H4 (cell line): ENCODE results near the gene TMEM185A. TPM values are rescaled to one million over a fixed set of nuclear protein-coding genes. Genes with fewer than 3 reads are reported as not detected.
"Not testable (repeated sequence)": the region's sequence is repeated elsewhere in the genome, so short reads cannot be mapped to it uniquely, and the experiment has no call there.

ENCODE experiments used
- DNase-seq: peaks from one replicate; pipeline ENCODE4 v3.0.0-alpha.2; 2015; ENCODE audit warnings: low spot score
- total RNA-seq: library from RNA; depleted of rRNA; stranded (reverse); fragments of >200 nt; shearing (Covaris generic); gene quantifications from 2 replicates; pipeline ENCODE4 v1.2.3, GENCODE V29; 2014; rRNA removed

The TMEM185A gene
- 13.1 and 20.6 TPM in 2 replicates for total RNA-seq

GRCh38 chrX:149631234-149632165, at the start of gene TMEM185A:
TMEM185A (minus strand) TSS chrX:149631792; CDS start chrX:149631580, 212 bp downstream.
- DNase-seq = peak; percentile 29

GRCh38 chrX:149681182-149681581, 49.6 kb upstream of the TMEM185A start:
- no peak for DNase-seq

- not testable (repeated sequence) for DNase-seq
Observed at GRCh38 chrX:149679164-149679678, 47.6 kb upstream of the TMEM185A start.

GRCh38 chrX:149675554-149675953, 44.0 kb upstream of the TMEM185A start:
- not testable (repeated sequence) for DNase-seq

- not testable (repeated sequence) for DNase-seq
Observed at GRCh38 chrX:149675088-149675487, 43.5 kb upstream of the TMEM185A start.

GRCh38 chrX:149660613-149661012, 29.0 kb upstream of the TMEM185A start:
- DNase-seq = not testable (repeated sequence)

- DNase-seq = not testable (repeated sequence)
Observed at GRCh38 chrX:149656260-149656884, 24.8 kb upstream of the TMEM185A start.

- DNase-seq = no peak
Observed at GRCh38 chrX:149652232-149652981, 20.8 kb upstream of the TMEM185A start.

- no peak for DNase-seq
Observed at GRCh38 chrX:149650162-149650561, 18.6 kb upstream of the TMEM185A start.

GRCh38 chrX:149648932-149649331, 17.3 kb upstream of the TMEM185A start:
- no peak for DNase-seq

GRCh38 chrX:149647505-149647904, 15.9 kb upstream of the TMEM185A start:
- DNase-seq = no peak

GRCh38 chrX:149643496-149643895, 11.9 kb upstream of the TMEM185A start:
- DNase-seq = no peak

GRCh38 chrX:149641835-149642234, 10.2 kb upstream of the TMEM185A start:
- DNase-seq = no peak

- DNase-seq = no peak
Observed at GRCh38 chrX:149641432-149641831, 9.8 kb upstream of the TMEM185A start.

GRCh38 chrX:149639568-149639967, 8.0 kb upstream of the TMEM185A start:
- DNase-seq = no peak

- DNase-seq = no peak
Observed at GRCh38 chrX:149638860-149639259, 7.3 kb upstream of the TMEM185A start.

- DNase-seq = no peak
Observed at GRCh38 chrX:149633511-149633910, 1.9 kb upstream of the TMEM185A start.

GRCh38 chrX:149630681-149631233, 835 bp downstream of the TMEM185A start:
- DNase-seq = peak; percentile 28

GRCh38 chrX:149629730-149630387, 1.7 kb downstream of the TMEM185A start:
- no peak for DNase-seq

- no peak for DNase-seq
Observed at GRCh38 chrX:149628768-149629167, 2.8 kb downstream of the TMEM185A start.

GRCh38 chrX:149628280-149628679, 3.3 kb downstream of the TMEM185A start:
- DNase-seq = no peak
